ENCODE measurements around the gene TOX2. TPM values are rescaled to one million over a fixed set of nuclear protein-coding genes. Genes with fewer than 3 reads are reported as not detected.

TOX2 gene
- total RNA-seq, 1 experiment from 2014 or later, result 85.4 TPM

DNA sequence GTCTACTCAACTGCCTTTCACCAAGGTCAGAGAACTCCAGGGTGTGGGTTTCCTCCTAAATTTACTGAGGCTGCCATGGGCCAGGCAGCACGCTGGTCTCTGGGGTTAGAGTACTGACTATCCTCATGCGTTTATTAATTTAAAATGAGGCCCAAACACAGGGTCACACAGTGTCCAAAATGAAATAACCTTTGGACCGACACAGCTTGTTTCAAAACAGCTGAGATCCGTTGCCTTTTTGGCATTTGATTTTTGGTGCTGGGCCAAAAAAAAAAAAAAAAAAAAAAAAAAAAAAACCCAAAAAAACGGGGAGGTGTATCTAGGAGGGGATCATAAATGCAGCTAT is 14.6 kb upstream of the TOX2 start:
- ChIA-PET CTCF (no interaction called here), POLR2A (no interaction called here)
- in situ Hi-C loops (cut with HindIII; ENCODE audit: low pct_unique_long_range_greater_than_20kb, low sequenced_read_pairs) (no loop called here), intact Hi-C loops (cut with micrococcal nuclease; ENCODE audit: unreplicated experiment) (no loop called here)
- TF ChIP-seq POLR2AphosphoS5 (IDR thresholded peaks at IDR 0.05; ENCODE audit: low read depth, low read length), result no peak
- TF ChIP-seq, protein P1, sequence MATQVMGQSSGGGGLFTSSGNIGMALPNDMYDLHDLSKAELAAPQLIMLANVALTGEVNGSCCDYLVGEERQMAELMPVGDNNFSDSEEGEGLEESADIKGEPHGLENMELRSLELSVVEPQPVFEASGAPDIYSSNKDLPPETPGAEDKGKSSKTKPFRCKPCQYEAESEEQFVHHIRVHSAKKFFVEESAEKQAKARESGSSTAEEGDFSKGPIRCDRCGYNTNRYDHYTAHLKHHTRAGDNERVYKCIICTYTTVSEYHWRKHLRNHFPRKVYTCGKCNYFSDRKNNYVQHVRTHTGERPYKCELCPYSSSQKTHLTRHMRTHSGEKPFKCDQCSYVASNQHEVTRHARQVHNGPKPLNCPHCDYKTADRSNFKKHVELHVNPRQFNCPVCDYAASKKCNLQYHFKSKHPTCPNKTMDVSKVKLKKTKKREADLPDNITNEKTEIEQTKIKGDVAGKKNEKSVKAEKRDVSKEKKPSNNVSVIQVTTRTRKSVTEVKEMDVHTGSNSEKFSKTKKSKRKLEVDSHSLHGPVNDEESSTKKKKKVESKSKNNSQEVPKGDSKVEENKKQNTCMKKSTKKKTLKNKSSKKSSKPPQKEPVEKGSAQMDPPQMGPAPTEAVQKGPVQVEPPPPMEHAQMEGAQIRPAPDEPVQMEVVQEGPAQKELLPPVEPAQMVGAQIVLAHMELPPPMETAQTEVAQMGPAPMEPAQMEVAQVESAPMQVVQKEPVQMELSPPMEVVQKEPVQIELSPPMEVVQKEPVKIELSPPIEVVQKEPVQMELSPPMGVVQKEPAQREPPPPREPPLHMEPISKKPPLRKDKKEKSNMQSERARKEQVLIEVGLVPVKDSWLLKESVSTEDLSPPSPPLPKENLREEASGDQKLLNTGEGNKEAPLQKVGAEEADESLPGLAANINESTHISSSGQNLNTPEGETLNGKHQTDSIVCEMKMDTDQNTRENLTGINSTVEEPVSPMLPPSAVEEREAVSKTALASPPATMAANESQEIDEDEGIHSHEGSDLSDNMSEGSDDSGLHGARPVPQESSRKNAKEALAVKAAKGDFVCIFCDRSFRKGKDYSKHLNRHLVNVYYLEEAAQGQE (IDR thresholded peaks at IDR 0.05; ENCODE audit: insufficient read depth in 1 of 2, low read depth in 2 of 2, low read length in 1 of 2), result no peak
- TF ChIP-seq, protein P2, sequence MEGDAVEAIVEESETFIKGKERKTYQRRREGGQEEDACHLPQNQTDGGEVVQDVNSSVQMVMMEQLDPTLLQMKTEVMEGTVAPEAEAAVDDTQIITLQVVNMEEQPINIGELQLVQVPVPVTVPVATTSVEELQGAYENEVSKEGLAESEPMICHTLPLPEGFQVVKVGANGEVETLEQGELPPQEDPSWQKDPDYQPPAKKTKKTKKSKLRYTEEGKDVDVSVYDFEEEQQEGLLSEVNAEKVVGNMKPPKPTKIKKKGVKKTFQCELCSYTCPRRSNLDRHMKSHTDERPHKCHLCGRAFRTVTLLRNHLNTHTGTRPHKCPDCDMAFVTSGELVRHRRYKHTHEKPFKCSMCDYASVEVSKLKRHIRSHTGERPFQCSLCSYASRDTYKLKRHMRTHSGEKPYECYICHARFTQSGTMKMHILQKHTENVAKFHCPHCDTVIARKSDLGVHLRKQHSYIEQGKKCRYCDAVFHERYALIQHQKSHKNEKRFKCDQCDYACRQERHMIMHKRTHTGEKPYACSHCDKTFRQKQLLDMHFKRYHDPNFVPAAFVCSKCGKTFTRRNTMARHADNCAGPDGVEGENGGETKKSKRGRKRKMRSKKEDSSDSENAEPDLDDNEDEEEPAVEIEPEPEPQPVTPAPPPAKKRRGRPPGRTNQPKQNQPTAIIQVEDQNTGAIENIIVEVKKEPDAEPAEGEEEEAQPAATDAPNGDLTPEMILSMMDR (IDR thresholded peaks at IDR 0.05), result no peak
- no peak for TF ChIP-seq SIN3A (IDR thresholded peaks at IDR 0.05; ENCODE audit: borderline replicate concordance, insufficient read depth, low read depth, low read length)
- no peak for TF ChIP-seq TCF7L2 (IDR thresholded peaks at IDR 0.05; ENCODE audit: low read depth, low read length)
- no peaks in the 10 kb centered on the region for H3K27me3 ChIP-seq (ENCODE audit: control insufficient read depth, insufficient read depth, low read length)
- no peaks in the 10 kb centered on the region for H3K36me3 ChIP-seq (ENCODE audit: control insufficient read depth, insufficient read depth, low read length)
- no peaks in the 10 kb centered on the region for H3K9me3 ChIP-seq (ENCODE audit: control insufficient read depth, insufficient read depth, low read depth, low read length)
- DNase-seq (ENCODE audit: low read depth, low spot score) (no peak), ATAC-seq (no peak)
- H3K4me3 ChIP-seq (ENCODE audit: low read depth in 2 of 2, low read length in 2 of 2), result no peak overlapping the region
- peaks cover 6% of the 10 kb centered on the region; the same call in 1 of the 2 replicates for H3K4me1 ChIP-seq (ENCODE audit: control insufficient read depth, insufficient read depth, low read length)
- BruUV-seq (replicated peaks), result no TSS peak
- H3K27ac ChIP-seq (ENCODE audit: low read length), result no peak overlapping the region

DNA sequence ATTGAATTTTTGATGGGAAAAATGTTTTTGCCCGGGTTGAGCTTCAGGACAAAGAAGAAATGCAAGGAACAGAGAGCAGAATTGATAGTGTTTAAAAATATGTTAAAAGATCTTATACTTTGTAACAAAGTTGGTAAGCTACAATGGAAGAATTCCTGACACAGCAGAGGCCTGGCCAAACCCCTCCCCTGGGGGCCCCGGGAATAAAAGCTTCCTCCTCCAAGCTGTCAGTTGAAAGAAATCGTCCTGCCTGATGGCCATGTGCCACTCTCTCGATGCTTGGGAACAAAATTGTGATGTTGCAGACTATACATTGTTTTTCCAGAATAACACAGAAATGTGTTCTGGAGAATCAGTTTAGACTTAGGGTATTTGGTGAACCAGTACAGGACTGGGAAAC is 14.2 kb upstream of the TOX2 start:
- Histone ChIP-seq H3K9me3 (ENCODE audit: control insufficient read depth, insufficient read depth, low read depth, low read length) (no peaks in the 10 kb centered on the region), H3K36me3 (ENCODE audit: control insufficient read depth, insufficient read depth, low read length) (no peaks in the 10 kb centered on the region), H3K27me3 (ENCODE audit: control insufficient read depth, insufficient read depth, low read length) (no peaks in the 10 kb centered on the region), H3K4me1 (ENCODE audit: control insufficient read depth, insufficient read depth, low read length) (peaks cover 6% of the 10 kb centered on the region; the same call in 1 of the 2 replicates), H3K4me3 (ENCODE audit: low read depth in 2 of 2, low read length in 2 of 2) (no peak overlapping the region), H3K27ac (ENCODE audit: low read length) (no peak overlapping the region)
- ATAC-seq (no peak), DNase-seq (ENCODE audit: low read depth, low spot score) (no peak)
- CTCF ChIA-PET, result no interaction called here
- intact Hi-C loops (cut with micrococcal nuclease; ENCODE audit: unreplicated experiment), result no loop called here
- no TSS peak for BruUV-seq (replicated peaks)
- TF ChIP-seq, protein P1 (IDR thresholded peaks at IDR 0.05; ENCODE audit: insufficient read depth in 1 of 2, low read depth in 2 of 2, low read length in 1 of 2), result no peak
- no peak for TF ChIP-seq POLR2AphosphoS5 (IDR thresholded peaks at IDR 0.05; ENCODE audit: low read depth, low read length)
- TF ChIP-seq SIN3A (IDR thresholded peaks at IDR 0.05; ENCODE audit: borderline replicate concordance, insufficient read depth, low read depth, low read length), result no peak
- TF ChIP-seq, protein P2 (IDR thresholded peaks at IDR 0.05), result no peak
- POLR2A ChIA-PET, result no interaction called here
- in situ Hi-C loops (cut with HindIII; ENCODE audit: low pct_unique_long_range_greater_than_20kb, low sequenced_read_pairs), result no loop called here

All from Panc1 (cell line).